ENCODE results near the gene CLASRP.

DNA sequence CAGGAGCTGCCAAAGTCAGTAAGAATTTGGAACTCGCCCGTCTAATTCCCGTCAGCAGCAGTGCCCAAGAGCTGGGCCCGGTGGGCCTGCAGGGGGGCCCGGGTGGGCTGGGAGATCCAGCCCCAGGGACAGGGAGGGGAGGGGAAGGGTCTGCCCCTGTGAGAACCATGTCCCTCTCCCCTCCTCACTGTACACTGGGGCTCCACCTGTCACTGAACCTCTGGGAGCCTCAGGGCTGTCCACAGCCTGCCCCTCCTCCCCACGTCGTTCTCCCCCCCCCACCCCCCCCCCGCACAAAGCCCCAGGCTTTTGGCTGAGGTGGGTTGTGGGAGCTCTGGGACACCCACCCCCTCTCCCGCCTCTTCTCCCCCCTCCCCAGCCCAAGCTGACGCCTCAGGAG is 29.2 kb downstream of the CLASRP start:
- TF ChIP-seq, protein P1, sequence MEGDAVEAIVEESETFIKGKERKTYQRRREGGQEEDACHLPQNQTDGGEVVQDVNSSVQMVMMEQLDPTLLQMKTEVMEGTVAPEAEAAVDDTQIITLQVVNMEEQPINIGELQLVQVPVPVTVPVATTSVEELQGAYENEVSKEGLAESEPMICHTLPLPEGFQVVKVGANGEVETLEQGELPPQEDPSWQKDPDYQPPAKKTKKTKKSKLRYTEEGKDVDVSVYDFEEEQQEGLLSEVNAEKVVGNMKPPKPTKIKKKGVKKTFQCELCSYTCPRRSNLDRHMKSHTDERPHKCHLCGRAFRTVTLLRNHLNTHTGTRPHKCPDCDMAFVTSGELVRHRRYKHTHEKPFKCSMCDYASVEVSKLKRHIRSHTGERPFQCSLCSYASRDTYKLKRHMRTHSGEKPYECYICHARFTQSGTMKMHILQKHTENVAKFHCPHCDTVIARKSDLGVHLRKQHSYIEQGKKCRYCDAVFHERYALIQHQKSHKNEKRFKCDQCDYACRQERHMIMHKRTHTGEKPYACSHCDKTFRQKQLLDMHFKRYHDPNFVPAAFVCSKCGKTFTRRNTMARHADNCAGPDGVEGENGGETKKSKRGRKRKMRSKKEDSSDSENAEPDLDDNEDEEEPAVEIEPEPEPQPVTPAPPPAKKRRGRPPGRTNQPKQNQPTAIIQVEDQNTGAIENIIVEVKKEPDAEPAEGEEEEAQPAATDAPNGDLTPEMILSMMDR (IDR thresholded peaks at IDR 0.05; ENCODE audit: insufficient read depth, low read length, poor library complexity, severe bottlenecking) = no peak
- no peak for TF ChIP-seq EZH2phosphoT487 (conservative IDR thresholded peaks at IDR 0.05; ENCODE audit: low read length)

All from SU-DHL-6 (cell line).